DND-41 (cell line): ENCODE results near the gene RFNG.

Source experiments
- ATAC-seq: fragments of 200-7000 bp; cut with Tn5 transposase; 3 replicates; pipeline ENCODE4 v1.9.1; 2021; ENCODE audit warnings: low read depth; ENCODE audit not compliant: insufficient read depth
- DNase-seq: peaks from one replicate; pipeline ENCODE4 v3.0.0-alpha.2; 2020
- H2AFZ ChIP-seq: 2 replicates; pipeline ENCODE4 v1.6.0; 2012; ENCODE audit warnings: low read depth, low read length
- H3K27ac ChIP-seq: 2 replicates; pipeline ENCODE4 v1.5.1; 2012; ENCODE audit warnings: low read length, inconsistent platforms
- H3K27me3 ChIP-seq: fragments of 200-600 bp; sonication (generic); 2 replicates; pipeline ENCODE4 v1.6.0; 2012; ENCODE audit warnings: low read length, mild to moderate bottlenecking, inconsistent platforms; ENCODE audit not compliant: insufficient read depth, poor library complexity
- H3K36me3 ChIP-seq: 2 replicates; pipeline ENCODE4 v1.5.1; 2012; ENCODE audit warnings: low read length, inconsistent platforms; ENCODE audit not compliant: insufficient read depth
- H3K4me1 ChIP-seq: 2 replicates; pipeline ENCODE4 v1.5.1; 2012; ENCODE audit warnings: mild to moderate bottlenecking, low read length; ENCODE audit not compliant: insufficient read depth
- H3K4me2 ChIP-seq: 2 replicates; pipeline ENCODE4 v1.6.0; 2012; ENCODE audit warnings: mild to moderate bottlenecking, moderate library complexity, low read length, inconsistent platforms; ENCODE audit not compliant: insufficient read depth
- H3K4me3 ChIP-seq, 2 experiments: fragments of 200-600 bp in 1 of 2; shearing (Covaris generic) in 1 of 2; 2 replicates each; pipeline ENCODE4 v1.5.1; 2012 to 2016; ENCODE audit warnings: inconsistent platforms in 2 of 2, low read length in 2 of 2, mild to moderate bottlenecking in 2 of 2, low read depth in 1 of 2, moderate library complexity in 1 of 2
- H3K79me2 ChIP-seq: 2 replicates; pipeline ENCODE4 v1.6.0; 2012; ENCODE audit warnings: low read length, inconsistent platforms; ENCODE audit not compliant: insufficient read depth
- H3K9ac ChIP-seq: 2 replicates; pipeline ENCODE4 v1.6.0; 2012; ENCODE audit warnings: low read depth, mild to moderate bottlenecking, inconsistent platforms, low read length, moderate library complexity
- H3K9me3 ChIP-seq: 2 replicates; pipeline ENCODE4 v1.5.1; 2012; ENCODE audit warnings: low read length, moderate library complexity, mild to moderate bottlenecking, inconsistent platforms; ENCODE audit not compliant: insufficient read depth, severe bottlenecking
- H4K20me1 ChIP-seq: 2 replicates; pipeline ENCODE4 v1.6.0; 2012; ENCODE audit warnings: low read length; ENCODE audit not compliant: insufficient read depth
- EZH2 ChIP-seq: IDR thresholded peaks from 3 replicates; pipeline ENCODE4 v1.6.1; 2012; ENCODE audit warnings: borderline replicate concordance, low read depth, mild to moderate bottlenecking, moderate library complexity, low read length, inconsistent platforms; ENCODE audit not compliant: severe bottlenecking
- TF ChIP-seq, protein P1 (sequence below): IDR thresholded peaks from 2 replicates; pipeline ENCODE4 v1.5.1; 2012; ENCODE audit warnings: borderline replicate concordance, low read length, moderate library complexity, mild to moderate bottlenecking; ENCODE audit not compliant: poor library complexity, severe bottlenecking; ENCODE audit errors: extremely low read depth

The RFNG gene

DNA sequence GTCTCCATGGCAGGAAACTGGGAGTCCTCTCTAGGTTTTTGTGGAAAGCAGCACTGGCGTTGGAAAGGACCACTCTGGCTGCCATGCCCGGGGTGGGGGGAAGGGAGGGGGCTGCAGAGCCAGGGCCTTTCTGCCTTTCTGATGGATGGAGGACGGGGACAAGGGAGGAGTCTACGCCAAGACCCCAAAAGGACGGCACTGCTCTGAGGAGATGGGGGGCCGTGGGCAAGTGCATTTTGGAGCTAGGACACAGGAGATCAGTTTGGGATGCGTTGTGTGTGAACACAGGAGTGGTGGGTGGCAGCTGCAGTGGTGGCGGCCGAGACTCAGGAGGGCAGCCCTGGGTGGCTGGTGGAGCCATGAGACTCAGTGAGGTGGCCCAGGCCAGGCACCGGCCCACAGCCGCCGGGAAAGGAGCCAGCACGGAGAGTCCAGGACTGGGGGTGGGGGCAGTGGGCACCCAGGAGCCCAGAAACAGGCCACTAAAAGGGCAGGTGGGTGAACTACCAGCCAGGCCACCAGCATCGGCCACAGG, 31.0 kb downstream of the RFNG start:
- Histone ChIP-seq H2AFZ (no peak overlapping the region), H3K36me3 (peaks cover 40% of the 10 kb centered on the region), H3K9ac (peak overlapping the region; percentile 73), H3K27me3 (no peaks in the 10 kb centered on the region), H3K9me3 (no peaks in the 10 kb centered on the region), H3K79me2 (peaks cover 43% of the 10 kb centered on the region), H3K4me1 (peaks cover 43% of the 10 kb centered on the region), H3K27ac (no peak overlapping the region), H4K20me1 (peaks cover 43% of the 10 kb centered on the region), H3K4me3 (peak overlapping the region in 1 of 2 experiments; percentile 85; a peak in 1 of 4 replicates), H3K4me2 (peak overlapping the region; percentile 97)
- TF ChIP-seq EZH2: no peak
- TF ChIP-seq, protein P1, sequence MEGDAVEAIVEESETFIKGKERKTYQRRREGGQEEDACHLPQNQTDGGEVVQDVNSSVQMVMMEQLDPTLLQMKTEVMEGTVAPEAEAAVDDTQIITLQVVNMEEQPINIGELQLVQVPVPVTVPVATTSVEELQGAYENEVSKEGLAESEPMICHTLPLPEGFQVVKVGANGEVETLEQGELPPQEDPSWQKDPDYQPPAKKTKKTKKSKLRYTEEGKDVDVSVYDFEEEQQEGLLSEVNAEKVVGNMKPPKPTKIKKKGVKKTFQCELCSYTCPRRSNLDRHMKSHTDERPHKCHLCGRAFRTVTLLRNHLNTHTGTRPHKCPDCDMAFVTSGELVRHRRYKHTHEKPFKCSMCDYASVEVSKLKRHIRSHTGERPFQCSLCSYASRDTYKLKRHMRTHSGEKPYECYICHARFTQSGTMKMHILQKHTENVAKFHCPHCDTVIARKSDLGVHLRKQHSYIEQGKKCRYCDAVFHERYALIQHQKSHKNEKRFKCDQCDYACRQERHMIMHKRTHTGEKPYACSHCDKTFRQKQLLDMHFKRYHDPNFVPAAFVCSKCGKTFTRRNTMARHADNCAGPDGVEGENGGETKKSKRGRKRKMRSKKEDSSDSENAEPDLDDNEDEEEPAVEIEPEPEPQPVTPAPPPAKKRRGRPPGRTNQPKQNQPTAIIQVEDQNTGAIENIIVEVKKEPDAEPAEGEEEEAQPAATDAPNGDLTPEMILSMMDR: no peak
- ATAC-seq (no peak), DNase-seq (no peak)

DNA sequence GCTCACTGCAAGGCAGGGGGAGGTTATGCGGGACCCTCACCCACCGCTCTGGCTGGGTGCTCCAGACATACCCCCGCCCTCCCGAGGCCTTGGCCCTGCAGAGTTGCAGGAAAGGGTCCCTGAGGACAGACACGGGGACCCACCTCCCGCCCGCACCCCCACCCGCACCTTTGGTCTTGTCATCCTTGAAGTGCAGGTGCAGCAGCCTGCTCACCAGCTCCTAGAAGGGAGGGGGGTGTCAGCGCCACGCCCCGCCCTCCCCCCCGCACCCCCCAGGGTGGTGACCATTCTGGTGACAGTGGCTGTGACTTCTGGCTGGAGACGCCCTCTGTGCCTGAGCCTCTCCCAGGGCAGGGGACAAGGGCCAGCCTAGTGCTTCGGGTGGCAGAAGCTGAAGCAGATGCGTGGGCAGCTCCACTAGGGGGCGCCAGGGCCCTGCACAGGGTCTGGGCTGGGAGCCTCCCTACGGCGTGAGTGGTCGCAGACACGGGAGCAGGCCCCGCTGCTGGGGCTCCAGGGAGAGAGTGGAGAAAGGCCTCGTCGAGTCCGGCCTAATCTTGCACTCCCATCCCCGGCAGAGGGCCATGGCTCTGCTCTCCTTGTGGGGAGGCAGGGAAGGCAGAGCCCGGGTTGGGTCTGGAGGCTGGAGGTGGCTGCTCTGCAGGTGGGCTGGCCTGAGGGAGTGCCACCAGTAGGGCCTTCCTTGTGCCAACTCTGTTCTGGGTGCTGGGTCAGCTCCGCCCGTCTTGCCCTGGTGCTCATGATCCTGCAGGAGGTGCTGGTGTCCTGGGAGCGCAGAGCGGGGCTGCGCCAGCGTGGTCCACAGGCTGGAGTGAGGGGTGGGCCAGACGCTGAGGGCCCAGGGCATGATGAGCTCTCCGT, 31.7 kb downstream of the RFNG start:
- H3K4me2 ChIP-seq: peak overlapping the region; percentile 97; the same call in 1 of the 2 replicates
- peak; percentile 68 for DNase-seq

DNA sequence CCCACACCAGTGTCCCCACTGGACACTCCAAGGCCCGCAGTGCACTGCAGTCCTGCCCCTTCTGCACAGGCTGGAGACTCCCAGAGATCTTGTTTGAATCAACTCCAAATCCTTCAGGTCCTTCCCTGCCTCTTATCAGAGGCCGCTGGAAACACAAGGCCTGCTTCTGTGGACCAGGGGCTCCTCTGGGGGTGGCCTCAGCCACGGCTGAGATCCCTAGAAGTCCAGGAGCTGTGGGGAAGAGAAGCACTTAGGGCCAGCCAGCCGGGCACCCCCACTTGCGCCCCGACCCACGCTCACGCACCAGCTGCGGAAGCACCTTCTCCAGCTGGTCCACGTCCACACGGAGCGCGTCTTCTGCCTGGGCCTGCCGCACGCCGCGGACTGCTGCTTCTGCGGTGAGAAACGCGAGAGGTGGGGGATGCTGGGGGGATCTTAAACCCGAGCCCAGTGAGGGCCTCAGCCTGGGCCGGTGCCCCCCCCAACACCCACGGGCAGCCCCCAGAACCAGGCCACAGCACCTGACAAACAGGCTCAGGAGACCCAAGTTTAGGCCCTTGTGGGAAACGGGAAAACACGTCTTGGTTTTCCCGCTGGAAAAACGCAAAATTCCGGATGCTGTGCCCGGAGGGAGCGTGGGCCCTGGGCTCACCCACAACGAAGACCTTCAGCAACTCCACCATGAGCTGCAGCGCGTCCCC, 32.5 kb downstream of the RFNG start:
- Histone ChIP-seq H3K36me3 (peaks cover 31% of the 10 kb centered on the region), H4K20me1 (peaks cover 35% of the 10 kb centered on the region), H3K79me2 (peaks cover 37% of the 10 kb centered on the region), H3K9ac (no peak overlapping the region), H3K27me3 (no peaks in the 10 kb centered on the region), H3K27ac (no peak overlapping the region), H3K4me2 (no peak overlapping the region), H3K4me1 (peaks cover 28% of the 10 kb centered on the region), H3K9me3 (no peaks in the 10 kb centered on the region), H2AFZ (no peak overlapping the region), H3K4me3 (no peak overlapping the region)
- ATAC-seq: no peak
- DNase-seq: no peak
- TF ChIP-seq EZH2: no peak
- TF ChIP-seq, protein P1: no peak

More for the DNA sequence above, 31.7 kb downstream of the RFNG start:
- no peak overlapping the region for H3K27ac ChIP-seq
- peak overlapping the region; percentile 73; the same call in 1 of the 2 replicates for H3K9ac ChIP-seq
- H3K27me3 ChIP-seq: no peaks in the 10 kb centered on the region
- no peak for ATAC-seq
- no peak overlapping the region for H2AFZ ChIP-seq
- H3K36me3 ChIP-seq: peaks cover 33% of the 10 kb centered on the region
- peaks cover 43% of the 10 kb centered on the region for H3K79me2 ChIP-seq
- H3K4me3 ChIP-seq: no peak overlapping the region
- TF ChIP-seq, protein P1: peak; percentile 84
- no peak for TF ChIP-seq EZH2
- H3K9me3 ChIP-seq: no peaks in the 10 kb centered on the region
- H4K20me1 ChIP-seq: peaks cover 39% of the 10 kb centered on the region
- peaks cover 36% of the 10 kb centered on the region for H3K4me1 ChIP-seq
